ENCODE results near the gene CSF1R.

CSF1R gene

DNA sequence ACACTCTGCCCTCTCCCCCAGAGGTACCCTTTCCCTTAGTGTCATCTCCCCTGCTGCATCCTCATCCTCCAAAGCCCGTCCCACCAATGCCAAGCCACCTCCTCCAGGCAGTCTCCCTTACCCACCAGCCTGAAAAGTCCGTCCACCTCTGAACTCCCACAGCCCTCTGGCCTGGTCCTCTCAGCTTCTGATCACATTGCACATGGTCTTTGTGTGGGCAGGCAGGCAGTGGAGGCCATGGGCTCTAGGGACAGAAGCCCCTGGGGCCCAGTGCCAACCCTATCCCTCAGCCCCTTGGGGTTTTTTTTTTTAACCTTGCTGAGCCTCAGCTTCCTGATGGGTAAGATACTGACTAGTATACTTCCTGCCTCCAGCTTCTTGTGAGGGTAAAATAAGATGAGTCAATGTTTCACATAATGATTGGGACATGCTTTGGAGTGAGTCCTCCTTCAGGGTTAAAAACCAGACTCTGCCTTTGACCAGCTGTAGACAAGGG is 19.4 kb downstream of the CSF1R start (continued):
- TF ChIP-seq ZNF843 (tag by site-specific recombination; IDR thresholded peaks at IDR 0.05) (no peak), ZIC2 (tag by site-specific recombination; IDR thresholded peaks at IDR 0.05) (no peak), REPIN1 (tag by site-specific recombination; IDR thresholded peaks at IDR 0.05; ENCODE audit: low read depth) (no peak), ZFP37 (tag by site-specific recombination; IDR thresholded peaks at IDR 0.05) (no peak), ZNF169 (tag by site-specific recombination; IDR thresholded peaks at IDR 0.05) (no peak), ZBTB48 (tag by site-specific recombination; IDR thresholded peaks at IDR 0.05) (no peak), ZNF514 (tag by site-specific recombination; IDR thresholded peaks at IDR 0.05) (no peak), ZNF596 (tag by site-specific recombination; IDR thresholded peaks at IDR 0.05) (no peak), ZNF777 (tag by site-specific recombination; IDR thresholded peaks at IDR 0.05; ENCODE audit: borderline replicate concordance) (no peak), KLF9 (tag by site-specific recombination; IDR thresholded peaks at IDR 0.05; ENCODE audit: low read depth) (no peak), PRDM1 (tag by site-specific recombination; IDR thresholded peaks at IDR 0.05) (no peak), ZNF747 (tag by site-specific recombination; IDR thresholded peaks at IDR 0.05) (no peak), ZNF544 (tag by site-specific recombination; IDR thresholded peaks at IDR 0.05) (no peak)
- TF ChIP-seq, protein P1, sequence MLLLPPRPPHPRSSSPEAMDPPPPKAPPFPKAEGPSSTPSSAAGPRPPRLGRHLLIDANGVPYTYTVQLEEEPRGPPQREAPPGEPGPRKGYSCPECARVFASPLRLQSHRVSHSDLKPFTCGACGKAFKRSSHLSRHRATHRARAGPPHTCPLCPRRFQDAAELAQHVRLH (tag by site-specific recombination; IDR thresholded peaks at IDR 0.05): no peak

DNA sequence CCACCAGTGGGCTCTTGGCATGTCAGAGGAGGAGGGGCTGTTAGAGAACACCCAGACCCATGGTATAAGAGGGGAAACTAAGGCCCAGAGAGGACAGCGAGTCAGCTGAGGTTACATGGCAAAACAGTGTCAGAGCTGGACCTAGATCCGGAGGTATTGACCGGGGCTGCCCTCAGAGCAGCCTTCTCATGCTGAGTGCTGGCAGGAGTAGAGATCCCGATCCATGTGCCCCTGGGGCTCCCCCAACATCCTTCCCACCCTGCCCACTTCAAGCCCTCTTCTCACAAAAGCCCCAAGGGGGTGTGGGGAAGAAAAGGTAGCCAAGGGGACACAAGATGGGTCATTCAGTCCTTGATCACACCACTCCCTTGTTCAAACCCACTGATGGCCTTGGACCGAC is 19.9 kb downstream of the CSF1R start:
- no peak overlapping the region for H3K4me3 ChIP-seq (ENCODE audit: low read depth, low read length)
- ChIA-PET CTCF (interaction anchor here (0.5 kb wide), 1 partner anchor 378 kb away, joined by 3 read pairs; no protein-coding TSS in a partner anchor), POLR2A (interaction anchor here (1.1 kb wide), 1 partner anchor 66 kb away, joined by 3 read pairs; the partner anchor contains the start of genes HMGXB3 and TIGD6)
- no peak for TF ChIP-seq HOXD13 (CRISPR knock-in tag; IDR thresholded peaks at IDR 0.05; ENCODE audit: borderline replicate concordance)
- TF ChIP-seq, protein P2, sequence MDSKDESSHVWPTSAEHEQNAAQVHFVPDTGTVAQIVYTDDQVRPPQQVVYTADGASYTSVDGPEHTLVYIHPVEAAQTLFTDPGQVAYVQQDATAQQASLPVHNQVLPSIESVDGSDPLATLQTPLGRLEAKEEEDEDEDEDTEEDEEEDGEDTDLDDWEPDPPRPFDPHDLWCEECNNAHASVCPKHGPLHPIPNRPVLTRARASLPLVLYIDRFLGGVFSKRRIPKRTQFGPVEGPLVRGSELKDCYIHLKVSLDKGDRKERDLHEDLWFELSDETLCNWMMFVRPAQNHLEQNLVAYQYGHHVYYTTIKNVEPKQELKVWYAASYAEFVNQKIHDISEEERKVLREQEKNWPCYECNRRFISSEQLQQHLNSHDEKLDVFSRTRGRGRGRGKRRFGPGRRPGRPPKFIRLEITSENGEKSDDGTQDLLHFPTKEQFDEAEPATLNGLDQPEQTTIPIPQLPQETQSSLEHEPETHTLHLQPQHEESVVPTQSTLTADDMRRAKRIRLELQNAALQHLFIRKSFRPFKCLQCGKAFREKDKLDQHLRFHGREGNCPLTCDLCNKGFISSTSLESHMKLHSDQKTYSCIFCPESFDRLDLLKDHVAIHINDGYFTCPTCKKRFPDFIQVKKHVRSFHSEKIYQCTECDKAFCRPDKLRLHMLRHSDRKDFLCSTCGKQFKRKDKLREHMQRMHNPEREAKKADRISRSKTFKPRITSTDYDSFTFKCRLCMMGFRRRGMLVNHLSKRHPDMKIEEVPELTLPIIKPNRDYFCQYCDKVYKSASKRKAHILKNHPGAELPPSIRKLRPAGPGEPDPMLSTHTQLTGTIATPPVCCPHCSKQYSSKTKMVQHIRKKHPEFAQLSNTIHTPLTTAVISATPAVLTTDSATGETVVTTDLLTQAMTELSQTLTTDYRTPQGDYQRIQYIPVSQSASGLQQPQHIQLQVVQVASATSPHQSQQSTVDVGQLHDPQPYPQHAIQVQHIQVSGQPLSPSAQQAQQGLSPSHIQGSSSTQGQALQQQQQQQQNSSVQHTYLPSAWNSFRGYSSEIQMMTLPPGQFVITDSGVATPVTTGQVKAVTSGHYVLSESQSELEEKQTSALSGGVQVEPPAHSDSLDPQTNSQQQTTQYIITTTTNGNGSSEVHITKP (tag by site-specific recombination; IDR thresholded peaks at IDR 0.05): no peak
- no peak for TF ChIP-seq ZEB2 (tag by site-specific recombination; IDR thresholded peaks at IDR 0.05)
- TF ChIP-seq, protein P3, sequence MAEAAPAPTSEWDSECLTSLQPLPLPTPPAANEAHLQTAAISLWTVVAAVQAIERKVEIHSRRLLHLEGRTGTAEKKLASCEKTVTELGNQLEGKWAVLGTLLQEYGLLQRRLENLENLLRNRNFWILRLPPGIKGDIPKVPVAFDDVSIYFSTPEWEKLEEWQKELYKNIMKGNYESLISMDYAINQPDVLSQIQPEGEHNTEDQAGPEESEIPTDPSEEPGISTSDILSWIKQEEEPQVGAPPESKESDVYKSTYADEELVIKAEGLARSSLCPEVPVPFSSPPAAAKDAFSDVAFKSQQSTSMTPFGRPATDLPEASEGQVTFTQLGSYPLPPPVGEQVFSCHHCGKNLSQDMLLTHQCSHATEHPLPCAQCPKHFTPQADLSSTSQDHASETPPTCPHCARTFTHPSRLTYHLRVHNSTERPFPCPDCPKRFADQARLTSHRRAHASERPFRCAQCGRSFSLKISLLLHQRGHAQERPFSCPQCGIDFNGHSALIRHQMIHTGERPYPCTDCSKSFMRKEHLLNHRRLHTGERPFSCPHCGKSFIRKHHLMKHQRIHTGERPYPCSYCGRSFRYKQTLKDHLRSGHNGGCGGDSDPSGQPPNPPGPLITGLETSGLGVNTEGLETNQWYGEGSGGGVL (tag by site-specific recombination; IDR thresholded peaks at IDR 0.05): no peak
- TF ChIP-seq ZNF433 (tag by site-specific recombination; IDR thresholded peaks at IDR 0.05; ENCODE audit: low read depth): no peak
- no peak for TF ChIP-seq ZNF354C (tag by site-specific recombination; IDR thresholded peaks at IDR 0.05; ENCODE audit: borderline replicate concordance, low read depth)
- no peak for TF ChIP-seq KLF10 (tag by site-specific recombination; IDR thresholded peaks at IDR 0.05)
- no peak for TF ChIP-seq FEZF1 (tag by site-specific recombination; IDR thresholded peaks at IDR 0.05)
- no peak for TF ChIP-seq BCL11B (tag by site-specific recombination; IDR thresholded peaks at IDR 0.05; ENCODE audit: low read depth)
- TF ChIP-seq, protein P4, sequence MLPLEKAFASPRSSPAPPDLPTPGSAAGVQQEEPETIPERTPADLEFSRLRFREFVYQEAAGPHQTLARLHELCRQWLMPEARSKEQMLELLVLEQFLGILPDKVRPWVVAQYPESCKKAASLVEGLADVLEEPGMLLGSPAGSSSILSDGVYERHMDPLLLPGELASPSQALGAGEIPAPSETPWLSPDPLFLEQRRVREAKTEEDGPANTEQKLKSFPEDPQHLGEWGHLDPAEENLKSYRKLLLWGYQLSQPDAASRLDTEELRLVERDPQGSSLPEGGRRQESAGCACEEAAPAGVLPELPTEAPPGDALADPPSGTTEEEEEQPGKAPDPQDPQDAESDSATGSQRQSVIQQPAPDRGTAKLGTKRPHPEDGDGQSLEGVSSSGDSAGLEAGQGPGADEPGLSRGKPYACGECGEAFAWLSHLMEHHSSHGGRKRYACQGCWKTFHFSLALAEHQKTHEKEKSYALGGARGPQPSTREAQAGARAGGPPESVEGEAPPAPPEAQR (tag by site-specific recombination; IDR thresholded peaks at IDR 0.05): no peak
- no peak for TF ChIP-seq ZNF830 (tag by site-specific recombination; IDR thresholded peaks at IDR 0.05; ENCODE audit: low read depth)
- no peak for TF ChIP-seq ZNF248 (tag by site-specific recombination; IDR thresholded peaks at IDR 0.05)
- TF ChIP-seq, protein P5, sequence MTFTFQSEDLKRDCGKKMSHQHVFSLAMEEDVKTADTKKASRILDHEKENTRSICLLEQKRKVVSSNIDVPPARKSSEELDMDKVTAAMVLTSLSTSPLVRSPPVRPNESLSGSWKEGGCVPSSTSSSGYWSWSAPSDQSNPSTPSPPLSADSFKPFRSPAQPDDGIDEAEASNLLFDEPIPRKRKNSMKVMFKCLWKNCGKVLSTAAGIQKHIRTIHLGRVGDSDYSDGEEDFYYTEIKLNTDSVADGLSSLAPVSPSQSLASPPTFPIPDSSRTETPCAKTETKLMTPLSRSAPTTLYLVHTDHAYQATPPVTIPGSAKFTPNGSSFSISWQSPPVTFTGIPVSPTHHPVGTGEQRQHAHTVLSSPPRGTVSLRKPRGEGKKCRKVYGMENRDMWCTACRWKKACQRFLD (tag by site-specific recombination; IDR thresholded peaks at IDR 0.05): no peak
- no peak for TF ChIP-seq ZNF214 (tag by site-specific recombination; IDR thresholded peaks at IDR 0.05; ENCODE audit: borderline replicate concordance)
- no peak for TF ChIP-seq IKZF3 (tag by site-specific recombination; IDR thresholded peaks at IDR 0.05)
- TF ChIP-seq ZBTB17 (tag by site-specific recombination; IDR thresholded peaks at IDR 0.05): no peak
- no peak for TF ChIP-seq ZFP3 (tag by site-specific recombination; IDR thresholded peaks at IDR 0.05; ENCODE audit: low read depth)
- TF ChIP-seq ZNF585B (tag by site-specific recombination; IDR thresholded peaks at IDR 0.05): no peak
- no peaks in the 10 kb centered on the region for H3K36me3 ChIP-seq (ENCODE audit: control insufficient read depth in 2 of 2, insufficient read depth in 1 of 2, low read length in 2 of 2)
- no peak overlapping the region for H3K27ac ChIP-seq (ENCODE audit: extremely low read depth, low read depth, low read length)
- no peaks in the 10 kb centered on the region for H3K4me1 ChIP-seq (ENCODE audit: control insufficient read depth, insufficient read depth, low read length)
- no peaks in the 10 kb centered on the region for H3K9me3 ChIP-seq (ENCODE audit: control insufficient read depth, insufficient read depth, low read depth, low read length)

Data from HEK293 (cell line).